HUES48 (cell line): Measurements from ENCODE around the gene TBC1D2B.

Experiments used
- H3K27ac ChIP-seq: one replicate; pipeline ENCODE4 v1.7.0; 2013; ENCODE audit warnings: low read depth, low read length, inconsistent platforms
- H3K27me3 ChIP-seq: 2 replicates; pipeline ENCODE4 v1.6.1; 2013; ENCODE audit warnings: mild to moderate bottlenecking, low read length; ENCODE audit not compliant: control insufficient read depth, insufficient read depth
- H3K36me3 ChIP-seq: 2 replicates; pipeline ENCODE4 v1.6.1; 2013; ENCODE audit warnings: low read length; ENCODE audit not compliant: control insufficient read depth, insufficient read depth
- H3K4me1 ChIP-seq: 2 replicates; pipeline ENCODE4 v1.6.1; 2013; ENCODE audit warnings: mild to moderate bottlenecking, low read length; ENCODE audit not compliant: control insufficient read depth, insufficient read depth
- H3K4me3 ChIP-seq: 2 replicates; pipeline ENCODE4 v1.5.1; 2013; ENCODE audit warnings: mild to moderate bottlenecking, low read depth, low read length
- H3K9ac ChIP-seq: 2 replicates; pipeline ENCODE4 v1.6.1; 2013; ENCODE audit warnings: mild to moderate bottlenecking, low read depth, low read length, moderate library complexity
- H3K9me3 ChIP-seq: 2 replicates; pipeline ENCODE4 v1.6.1; 2013; ENCODE audit warnings: low read length; ENCODE audit not compliant: control insufficient read depth, insufficient read depth

The TBC1D2B gene

GRCh38 chr15:78060232-78060631 lies 17.3 kb downstream of the TBC1D2B start:
- Histone ChIP-seq H3K9ac (no peak overlapping the region), H3K27ac (no peak overlapping the region), H3K27me3 (no peaks in the 10 kb centered on the region), H3K4me1 (peaks cover 20% of the 10 kb centered on the region), H3K9me3 (no peaks in the 10 kb centered on the region), H3K36me3 (no peaks in the 10 kb centered on the region), H3K4me3 (no peak overlapping the region)

- H3K36me3 ChIP-seq = no peaks in the 10 kb centered on the region
- no peak overlapping the region for H3K27ac ChIP-seq
- no peaks in the 10 kb centered on the region for H3K27me3 ChIP-seq
- H3K4me1 ChIP-seq = peaks cover 18% of the 10 kb centered on the region
- no peak overlapping the region for H3K4me3 ChIP-seq
- H3K9ac ChIP-seq = no peak overlapping the region
- no peaks in the 10 kb centered on the region for H3K9me3 ChIP-seq
These were observed 18.2 kb downstream of the TBC1D2B start for GRCh38 chr15:78059110-78059839.

- H3K27ac ChIP-seq = no peak overlapping the region
- peaks cover 18% of the 10 kb centered on the region for H3K4me1 ChIP-seq
- H3K27me3 ChIP-seq = no peaks in the 10 kb centered on the region
- no peak overlapping the region for H3K4me3 ChIP-seq
- no peak overlapping the region for H3K9ac ChIP-seq
- no peaks in the 10 kb centered on the region for H3K9me3 ChIP-seq
- H3K36me3 ChIP-seq = no peaks in the 10 kb centered on the region; the same call in 1 of the 2 replicates
These were observed 19.0 kb downstream of the TBC1D2B start for GRCh38 chr15:78058401-78058935.

GRCh38 chr15:78057803-78058202 lies 19.7 kb downstream of the TBC1D2B start:
- H3K4me1 ChIP-seq = peaks cover 18% of the 10 kb centered on the region
- no peak overlapping the region for H3K4me3 ChIP-seq
- no peak overlapping the region for H3K9ac ChIP-seq
- no peak overlapping the region for H3K27ac ChIP-seq
- peaks cover 3% of the 10 kb centered on the region; the same call in 1 of the 2 replicates for H3K36me3 ChIP-seq
- no peaks in the 10 kb centered on the region for H3K9me3 ChIP-seq
- no peaks in the 10 kb centered on the region for H3K27me3 ChIP-seq

GRCh38 chr15:78056714-78057269 lies 20.7 kb downstream of the TBC1D2B start:
- Histone ChIP-seq H3K36me3 (peaks cover 5% of the 10 kb centered on the region; the same call in 1 of the 2 replicates), H3K27ac (no peak overlapping the region), H3K4me3 (no peak overlapping the region), H3K9ac (no peak overlapping the region), H3K4me1 (peaks cover 14% of the 10 kb centered on the region), H3K9me3 (no peaks in the 10 kb centered on the region), H3K27me3 (no peaks in the 10 kb centered on the region)

GRCh38 chr15:78055919-78056713 lies 21.4 kb downstream of the TBC1D2B start:
- H3K9ac ChIP-seq = no peak overlapping the region

GRCh38 chr15:78054966-78055365 lies 22.5 kb downstream of the TBC1D2B start:
- H3K9ac ChIP-seq = no peak overlapping the region
- peaks cover 5% of the 10 kb centered on the region; the same call in 1 of the 2 replicates for H3K36me3 ChIP-seq
- H3K27ac ChIP-seq = no peak overlapping the region
- H3K4me1 ChIP-seq = peaks cover 22% of the 10 kb centered on the region
- H3K27me3 ChIP-seq = no peaks in the 10 kb centered on the region
- no peaks in the 10 kb centered on the region for H3K9me3 ChIP-seq
- H3K4me3 ChIP-seq = no peak overlapping the region

More at GRCh38 chr15:78055919-78056713, 21.4 kb downstream of the TBC1D2B start:
- Histone ChIP-seq H3K4me3 (no peak overlapping the region), H3K4me1 (peaks cover 11% of the 10 kb centered on the region), H3K36me3 (peaks cover 5% of the 10 kb centered on the region; the same call in 1 of the 2 replicates), H3K9me3 (no peaks in the 10 kb centered on the region), H3K27me3 (no peaks in the 10 kb centered on the region), H3K27ac (no peak overlapping the region)

- no peak overlapping the region for H3K27ac ChIP-seq
- peaks cover 5% of the 10 kb centered on the region; the same call in 1 of the 2 replicates for H3K36me3 ChIP-seq
- no peak overlapping the region for H3K4me3 ChIP-seq
- H3K4me1 ChIP-seq = peaks cover 23% of the 10 kb centered on the region
- H3K27me3 ChIP-seq = no peaks in the 10 kb centered on the region
- H3K9ac ChIP-seq = no peak overlapping the region
- H3K9me3 ChIP-seq = no peaks in the 10 kb centered on the region
These were observed 23.0 kb downstream of the TBC1D2B start for GRCh38 chr15:78054518-78054917.

GRCh38 chr15:78052545-78052944 lies 25.0 kb downstream of the TBC1D2B start:
- peaks cover 23% of the 10 kb centered on the region for H3K4me1 ChIP-seq
- H3K9me3 ChIP-seq = no peaks in the 10 kb centered on the region
- no peak overlapping the region for H3K4me3 ChIP-seq
- H3K36me3 ChIP-seq = peaks cover 5% of the 10 kb centered on the region; the same call in 1 of the 2 replicates
- H3K27ac ChIP-seq = no peak overlapping the region
- H3K9ac ChIP-seq = no peak overlapping the region
- H3K27me3 ChIP-seq = no peaks in the 10 kb centered on the region

- H3K36me3 ChIP-seq = peaks cover 5% of the 10 kb centered on the region; the same call in 1 of the 2 replicates
- no peak overlapping the region for H3K4me3 ChIP-seq
- no peaks in the 10 kb centered on the region for H3K27me3 ChIP-seq
- no peaks in the 10 kb centered on the region for H3K9me3 ChIP-seq
- H3K9ac ChIP-seq = no peak overlapping the region
- no peak overlapping the region for H3K27ac ChIP-seq
- peaks cover 23% of the 10 kb centered on the region for H3K4me1 ChIP-seq
These were observed 25.5 kb downstream of the TBC1D2B start for GRCh38 chr15:78052001-78052401.
